ENCODE measurements around the gene TMEM158.

Gene TMEM158

DNA sequence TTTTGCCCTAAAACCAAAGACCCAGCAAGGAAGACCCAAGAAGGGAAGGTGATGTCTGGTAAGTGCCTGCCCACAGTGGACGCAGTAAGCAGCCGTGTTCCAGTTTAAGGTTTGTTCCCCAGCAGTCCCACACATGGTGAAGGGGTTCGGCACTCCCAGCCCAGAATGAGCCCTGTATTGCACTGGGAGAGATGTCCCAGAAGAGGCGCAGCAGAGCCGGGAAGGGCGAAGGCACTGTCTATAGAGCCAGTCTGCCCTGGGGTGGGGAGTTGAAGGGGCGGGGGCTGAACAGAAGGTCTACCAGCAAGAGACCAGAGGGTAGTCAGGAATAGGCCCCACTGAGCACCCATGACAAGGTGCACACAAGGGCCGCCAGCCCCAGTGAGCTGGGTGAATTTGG, 6.4 kb downstream of the TMEM158 start:
- TF ChIP-seq TAF1 (IDR thresholded peaks at IDR 0.05; ENCODE audit: low read depth) (no peak), TCF12 (IDR thresholded peaks at IDR 0.05; ENCODE audit: low read depth) (no peak), EP300 (IDR thresholded peaks at IDR 0.05; ENCODE audit: borderline replicate concordance) (no peak), NFIC (IDR thresholded peaks at IDR 0.05) (no peak), ZBTB7A (IDR thresholded peaks at IDR 0.05; ENCODE audit: low read depth) (no peak), YY1 (IDR thresholded peaks at IDR 0.05; ENCODE audit: low read depth) (no peak), TEAD4 (IDR thresholded peaks at IDR 0.05) (no peak), CREB1 (IDR thresholded peaks at IDR 0.05; ENCODE audit: low read depth) (no peak), FOXM1 (IDR thresholded peaks at IDR 0.05; ENCODE audit: borderline replicate concordance, low read depth) (no peak), CEBPB (IDR thresholded peaks at IDR 0.05) (no peak)
- TF ChIP-seq, protein P1, sequence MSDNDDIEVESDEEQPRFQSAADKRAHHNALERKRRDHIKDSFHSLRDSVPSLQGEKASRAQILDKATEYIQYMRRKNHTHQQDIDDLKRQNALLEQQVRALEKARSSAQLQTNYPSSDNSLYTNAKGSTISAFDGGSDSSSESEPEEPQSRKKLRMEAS (IDR thresholded peaks at IDR 0.05), result no peak
- TF ChIP-seq, protein P2, sequence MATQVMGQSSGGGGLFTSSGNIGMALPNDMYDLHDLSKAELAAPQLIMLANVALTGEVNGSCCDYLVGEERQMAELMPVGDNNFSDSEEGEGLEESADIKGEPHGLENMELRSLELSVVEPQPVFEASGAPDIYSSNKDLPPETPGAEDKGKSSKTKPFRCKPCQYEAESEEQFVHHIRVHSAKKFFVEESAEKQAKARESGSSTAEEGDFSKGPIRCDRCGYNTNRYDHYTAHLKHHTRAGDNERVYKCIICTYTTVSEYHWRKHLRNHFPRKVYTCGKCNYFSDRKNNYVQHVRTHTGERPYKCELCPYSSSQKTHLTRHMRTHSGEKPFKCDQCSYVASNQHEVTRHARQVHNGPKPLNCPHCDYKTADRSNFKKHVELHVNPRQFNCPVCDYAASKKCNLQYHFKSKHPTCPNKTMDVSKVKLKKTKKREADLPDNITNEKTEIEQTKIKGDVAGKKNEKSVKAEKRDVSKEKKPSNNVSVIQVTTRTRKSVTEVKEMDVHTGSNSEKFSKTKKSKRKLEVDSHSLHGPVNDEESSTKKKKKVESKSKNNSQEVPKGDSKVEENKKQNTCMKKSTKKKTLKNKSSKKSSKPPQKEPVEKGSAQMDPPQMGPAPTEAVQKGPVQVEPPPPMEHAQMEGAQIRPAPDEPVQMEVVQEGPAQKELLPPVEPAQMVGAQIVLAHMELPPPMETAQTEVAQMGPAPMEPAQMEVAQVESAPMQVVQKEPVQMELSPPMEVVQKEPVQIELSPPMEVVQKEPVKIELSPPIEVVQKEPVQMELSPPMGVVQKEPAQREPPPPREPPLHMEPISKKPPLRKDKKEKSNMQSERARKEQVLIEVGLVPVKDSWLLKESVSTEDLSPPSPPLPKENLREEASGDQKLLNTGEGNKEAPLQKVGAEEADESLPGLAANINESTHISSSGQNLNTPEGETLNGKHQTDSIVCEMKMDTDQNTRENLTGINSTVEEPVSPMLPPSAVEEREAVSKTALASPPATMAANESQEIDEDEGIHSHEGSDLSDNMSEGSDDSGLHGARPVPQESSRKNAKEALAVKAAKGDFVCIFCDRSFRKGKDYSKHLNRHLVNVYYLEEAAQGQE (IDR thresholded peaks at IDR 0.05; ENCODE audit: low read depth), result no peak
- TF ChIP-seq, protein P3, sequence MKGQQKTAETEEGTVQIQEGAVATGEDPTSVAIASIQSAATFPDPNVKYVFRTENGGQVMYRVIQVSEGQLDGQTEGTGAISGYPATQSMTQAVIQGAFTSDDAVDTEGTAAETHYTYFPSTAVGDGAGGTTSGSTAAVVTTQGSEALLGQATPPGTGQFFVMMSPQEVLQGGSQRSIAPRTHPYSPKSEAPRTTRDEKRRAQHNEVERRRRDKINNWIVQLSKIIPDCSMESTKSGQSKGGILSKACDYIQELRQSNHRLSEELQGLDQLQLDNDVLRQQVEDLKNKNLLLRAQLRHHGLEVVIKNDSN (IDR thresholded peaks at IDR 0.05), result no peak

DNA sequence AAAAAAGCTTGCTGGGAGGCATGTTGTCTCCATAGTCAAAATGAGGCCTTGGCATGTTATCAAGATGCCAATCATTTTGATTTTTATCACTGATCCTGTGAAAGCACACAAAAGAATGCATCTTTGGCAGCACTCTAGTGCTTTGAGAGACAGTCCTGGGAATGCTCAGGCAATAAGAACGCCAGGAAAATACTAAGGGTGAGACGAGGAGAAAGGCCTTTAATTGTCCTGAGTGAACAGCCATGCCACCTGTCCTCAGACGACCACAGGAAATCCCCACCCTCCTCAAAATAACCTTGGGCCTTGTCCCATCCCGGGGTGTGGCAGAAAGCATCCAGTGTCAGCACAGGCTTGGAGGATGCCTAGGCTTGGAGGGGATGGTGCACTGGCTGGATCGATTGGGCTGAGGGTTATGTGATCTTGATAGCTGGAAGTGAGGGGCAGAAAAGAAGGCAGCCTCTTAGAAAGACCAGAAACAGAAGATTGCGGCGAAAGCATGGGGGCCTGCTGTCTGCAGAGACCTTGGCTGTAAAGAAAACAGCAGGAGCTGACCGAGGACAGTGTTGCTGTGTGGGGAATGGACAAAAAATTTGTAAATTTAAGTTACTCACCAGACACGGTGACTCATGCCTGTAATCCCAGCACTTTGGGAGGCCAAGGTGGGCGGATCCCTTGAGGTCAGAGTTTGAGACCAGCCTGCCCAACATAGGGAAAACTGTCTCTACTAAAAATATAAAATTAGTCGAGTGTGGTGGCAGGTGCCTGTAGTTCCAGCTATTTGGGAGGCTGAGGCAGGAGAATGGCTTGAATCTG, 7.3 kb downstream of the TMEM158 start:
- TF ChIP-seq CEBPB (IDR thresholded peaks at IDR 0.05) (no peak), TCF12 (IDR thresholded peaks at IDR 0.05; ENCODE audit: low read depth) (no peak), CREB1 (IDR thresholded peaks at IDR 0.05; ENCODE audit: low read depth) (no peak), TAF1 (IDR thresholded peaks at IDR 0.05; ENCODE audit: low read depth) (no peak), TEAD4 (IDR thresholded peaks at IDR 0.05) (no peak), EP300 (IDR thresholded peaks at IDR 0.05; ENCODE audit: borderline replicate concordance) (no peak), NFIC (IDR thresholded peaks at IDR 0.05) (no peak), YY1 (IDR thresholded peaks at IDR 0.05; ENCODE audit: low read depth) (no peak), RAD21 (IDR thresholded peaks at IDR 0.05; ENCODE audit: low read depth) (no peak), EGR1 (IDR thresholded peaks at IDR 0.05) (no peak), ZBTB7A (IDR thresholded peaks at IDR 0.05; ENCODE audit: low read depth) (no peak), FOXM1 (IDR thresholded peaks at IDR 0.05; ENCODE audit: borderline replicate concordance, low read depth) (no peak)
- TF ChIP-seq, protein P2 (IDR thresholded peaks at IDR 0.05; ENCODE audit: low read depth), result no peak
- TF ChIP-seq, protein P1 (IDR thresholded peaks at IDR 0.05), result no peak
- TF ChIP-seq, protein P3 (IDR thresholded peaks at IDR 0.05), result no peak

DNA sequence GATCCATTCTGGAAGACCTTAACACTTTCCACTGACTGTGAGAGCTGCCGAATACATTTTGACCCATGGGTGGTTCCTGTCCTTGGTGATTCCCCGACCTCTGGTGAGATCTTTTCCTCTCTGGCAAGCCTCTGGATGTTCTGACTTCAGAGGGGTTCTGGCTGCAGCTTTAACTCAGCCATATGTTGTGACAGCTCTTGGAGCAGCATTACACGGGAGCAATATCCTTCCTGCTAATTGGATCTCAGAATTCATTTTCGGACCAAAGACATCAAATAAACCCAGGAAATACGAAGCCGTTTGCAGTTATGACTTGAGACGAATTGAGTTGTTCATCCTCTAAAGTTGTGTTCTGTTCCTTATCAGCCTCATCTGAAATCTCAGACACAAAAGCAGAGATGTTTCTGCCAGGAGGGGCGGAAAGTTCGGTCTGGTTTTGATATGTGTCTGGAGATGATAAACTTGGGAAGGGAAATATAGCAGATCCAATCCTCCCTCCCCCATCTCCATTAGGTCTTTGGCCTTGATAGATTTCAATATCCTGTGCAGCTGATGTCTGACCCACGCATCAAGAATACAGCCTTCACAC, 10.0 kb downstream of the TMEM158 start:
- TF ChIP-seq RAD21 (IDR thresholded peaks at IDR 0.05; ENCODE audit: low read depth) (no peak), EGR1 (IDR thresholded peaks at IDR 0.05) (no peak), YY1 (IDR thresholded peaks at IDR 0.05; ENCODE audit: low read depth) (no peak), CEBPB (IDR thresholded peaks at IDR 0.05) (no peak), CREB1 (IDR thresholded peaks at IDR 0.05; ENCODE audit: low read depth) (no peak), EP300 (IDR thresholded peaks at IDR 0.05; ENCODE audit: borderline replicate concordance) (no peak), TCF12 (IDR thresholded peaks at IDR 0.05; ENCODE audit: low read depth) (no peak), ZBTB7A (IDR thresholded peaks at IDR 0.05; ENCODE audit: low read depth) (no peak), FOXM1 (IDR thresholded peaks at IDR 0.05; ENCODE audit: borderline replicate concordance, low read depth) (no peak)
- TF ChIP-seq, protein P2 (IDR thresholded peaks at IDR 0.05; ENCODE audit: low read depth), result no peak
- TF ChIP-seq, protein P3 (IDR thresholded peaks at IDR 0.05), result no peak
- TF ChIP-seq, protein P1 (IDR thresholded peaks at IDR 0.05), result no peak
